Coronary artery (tissue), 2 donors: ENCODE data around the gene LEFTY1.

ENCODE experiments used
- DNase-seq: peaks from one replicate; pipeline ENCODE4 v3.0.0-alpha.2; 2017; ENCODE audit warnings: low spot score
- H3K27ac ChIP-seq, 2 donors: fragments of 200-600 bp; sonication (generic); one replicate each; pipeline ENCODE4 v1.5.1; 2016 to 2019
- H3K4me3 ChIP-seq: fragments of 200-600 bp; sonication (generic); 2 replicates; pipeline ENCODE4 v1.5.1; 2016; ENCODE audit warnings: mild to moderate bottlenecking, moderate library complexity
- TF ChIP-seq, protein P1 (sequence below): fragments of 200-600 bp; sonication (generic); IDR thresholded peaks from one replicate; pipeline ENCODE4 v1.5.1; 2019; ENCODE audit warnings: antibody characterized with exemption

LEFTY1 gene

DNA sequence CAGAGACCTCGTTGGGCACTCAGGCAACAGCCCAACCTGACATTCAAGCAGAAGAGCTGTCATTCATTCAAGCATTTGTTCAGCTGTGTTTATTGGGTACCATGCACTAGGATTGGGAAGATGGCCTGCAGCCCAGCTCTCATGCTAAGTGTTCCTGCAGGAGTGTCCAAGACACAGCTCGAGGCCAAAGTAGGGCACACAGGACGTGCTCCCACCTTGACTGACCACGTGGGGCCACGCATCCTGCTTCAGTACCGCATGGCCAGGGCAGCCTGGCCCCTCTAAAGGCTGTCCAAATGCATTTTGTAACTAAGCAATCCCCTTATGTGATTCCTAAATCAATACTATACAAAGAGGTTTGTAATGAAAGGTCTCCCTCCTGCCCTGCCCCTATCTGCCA lies 25.4 kb upstream of the LEFTY1 start:
- no peak for DNase-seq
- no peak overlapping the region for H3K27ac ChIP-seq
- TF ChIP-seq, protein P1, sequence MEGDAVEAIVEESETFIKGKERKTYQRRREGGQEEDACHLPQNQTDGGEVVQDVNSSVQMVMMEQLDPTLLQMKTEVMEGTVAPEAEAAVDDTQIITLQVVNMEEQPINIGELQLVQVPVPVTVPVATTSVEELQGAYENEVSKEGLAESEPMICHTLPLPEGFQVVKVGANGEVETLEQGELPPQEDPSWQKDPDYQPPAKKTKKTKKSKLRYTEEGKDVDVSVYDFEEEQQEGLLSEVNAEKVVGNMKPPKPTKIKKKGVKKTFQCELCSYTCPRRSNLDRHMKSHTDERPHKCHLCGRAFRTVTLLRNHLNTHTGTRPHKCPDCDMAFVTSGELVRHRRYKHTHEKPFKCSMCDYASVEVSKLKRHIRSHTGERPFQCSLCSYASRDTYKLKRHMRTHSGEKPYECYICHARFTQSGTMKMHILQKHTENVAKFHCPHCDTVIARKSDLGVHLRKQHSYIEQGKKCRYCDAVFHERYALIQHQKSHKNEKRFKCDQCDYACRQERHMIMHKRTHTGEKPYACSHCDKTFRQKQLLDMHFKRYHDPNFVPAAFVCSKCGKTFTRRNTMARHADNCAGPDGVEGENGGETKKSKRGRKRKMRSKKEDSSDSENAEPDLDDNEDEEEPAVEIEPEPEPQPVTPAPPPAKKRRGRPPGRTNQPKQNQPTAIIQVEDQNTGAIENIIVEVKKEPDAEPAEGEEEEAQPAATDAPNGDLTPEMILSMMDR: no peak
- H3K4me3 ChIP-seq: no peak overlapping the region

DNA sequence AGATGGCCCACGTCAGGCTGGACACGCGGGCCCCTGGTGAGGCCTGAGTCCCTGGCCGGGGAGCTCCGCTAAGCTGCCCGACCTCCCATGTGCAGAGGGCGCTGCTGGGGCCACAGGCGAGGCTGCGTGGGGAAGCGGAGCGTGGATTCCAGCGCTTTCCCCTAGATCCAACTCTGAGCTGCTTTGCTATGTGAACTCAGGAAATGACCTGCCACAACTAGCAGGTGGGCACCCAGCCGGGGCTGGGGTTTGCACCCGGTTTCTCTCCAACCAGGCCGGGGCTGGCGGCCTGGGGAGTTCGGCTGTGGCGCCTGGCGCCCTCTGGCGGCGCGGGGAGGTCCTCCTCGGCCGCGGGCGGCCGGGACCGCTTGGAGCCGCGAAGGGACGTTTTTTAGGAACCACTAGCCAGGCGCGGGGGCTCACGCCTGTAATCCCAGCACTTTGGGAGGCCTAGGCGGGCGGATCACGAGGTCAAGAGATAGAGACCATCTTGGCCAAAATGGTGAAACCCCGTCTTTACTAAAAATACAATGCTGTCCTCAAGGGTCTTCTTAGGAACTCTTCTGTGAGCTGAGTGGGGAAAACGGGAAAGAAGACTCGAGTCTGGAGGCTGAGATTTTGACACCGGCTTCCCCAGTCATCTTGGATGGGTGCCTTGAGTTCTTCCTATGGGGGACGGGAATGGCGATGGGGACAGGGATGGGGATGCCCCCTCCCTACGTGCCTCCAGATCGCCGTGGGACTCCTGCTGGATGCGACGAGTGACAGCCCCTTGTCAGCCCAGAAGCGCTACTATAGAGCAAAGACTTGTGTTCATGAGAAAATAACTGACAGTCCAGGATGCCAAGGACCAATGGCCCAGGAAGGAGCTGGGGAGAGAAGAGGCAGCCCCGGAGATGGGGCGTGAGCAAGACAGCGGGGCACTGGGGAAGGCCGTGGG lies 22.5 kb upstream of the LEFTY1 start:
- H3K4me3 ChIP-seq: peak overlapping the region; percentile 51
- no peak overlapping the region for H3K27ac ChIP-seq
- TF ChIP-seq, protein P1: peak; percentile 87
- no peak for DNase-seq

DNA sequence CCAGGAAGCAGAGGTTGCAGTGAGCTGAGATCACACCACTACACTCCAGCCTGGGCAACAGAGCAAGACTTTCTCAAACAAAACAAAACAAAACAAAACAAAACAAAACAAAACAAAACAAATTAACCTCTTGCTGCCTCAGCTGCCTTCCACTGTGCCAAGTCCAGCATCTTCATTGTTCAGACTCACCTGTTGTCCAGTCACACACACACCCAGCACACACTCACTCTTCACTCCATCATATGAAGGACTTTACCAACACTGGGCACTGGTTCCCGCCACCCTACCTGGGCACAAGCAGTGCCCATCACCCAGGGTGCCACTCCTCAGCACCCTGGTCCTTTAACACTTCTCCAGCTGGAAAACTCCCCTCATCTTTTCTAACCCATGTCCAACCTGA lies 20.5 kb upstream of the LEFTY1 start:
- TF ChIP-seq, protein P1: no peak
- DNase-seq: no peak

DNA sequence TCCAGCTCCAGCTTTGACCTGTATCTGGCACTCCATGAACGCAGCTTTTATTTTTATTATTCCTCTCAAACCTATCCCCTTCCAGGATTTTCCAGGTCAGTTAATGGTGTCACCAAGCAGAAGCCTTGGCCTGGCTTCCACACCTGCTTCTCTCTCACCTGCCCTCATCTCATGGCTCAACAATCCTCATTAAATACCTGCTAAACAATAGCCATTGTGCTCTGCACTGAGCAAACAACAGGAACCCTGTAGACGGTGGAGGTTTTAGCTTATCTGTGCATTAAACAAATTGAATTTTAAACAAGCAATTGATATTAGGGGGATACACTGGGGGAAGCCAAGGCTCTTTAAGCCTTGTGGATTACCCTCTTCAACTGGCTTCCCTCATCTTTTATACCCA lies 19.8 kb upstream of the LEFTY1 start:
- no peak for DNase-seq
- no peak overlapping the region for H3K4me3 ChIP-seq
- TF ChIP-seq, protein P1: no peak
- no peak overlapping the region for H3K27ac ChIP-seq

More for the DNA sequence above, 20.5 kb upstream of the LEFTY1 start:
- no peak overlapping the region for H3K4me3 ChIP-seq
- no peak overlapping the region for H3K27ac ChIP-seq

DNA sequence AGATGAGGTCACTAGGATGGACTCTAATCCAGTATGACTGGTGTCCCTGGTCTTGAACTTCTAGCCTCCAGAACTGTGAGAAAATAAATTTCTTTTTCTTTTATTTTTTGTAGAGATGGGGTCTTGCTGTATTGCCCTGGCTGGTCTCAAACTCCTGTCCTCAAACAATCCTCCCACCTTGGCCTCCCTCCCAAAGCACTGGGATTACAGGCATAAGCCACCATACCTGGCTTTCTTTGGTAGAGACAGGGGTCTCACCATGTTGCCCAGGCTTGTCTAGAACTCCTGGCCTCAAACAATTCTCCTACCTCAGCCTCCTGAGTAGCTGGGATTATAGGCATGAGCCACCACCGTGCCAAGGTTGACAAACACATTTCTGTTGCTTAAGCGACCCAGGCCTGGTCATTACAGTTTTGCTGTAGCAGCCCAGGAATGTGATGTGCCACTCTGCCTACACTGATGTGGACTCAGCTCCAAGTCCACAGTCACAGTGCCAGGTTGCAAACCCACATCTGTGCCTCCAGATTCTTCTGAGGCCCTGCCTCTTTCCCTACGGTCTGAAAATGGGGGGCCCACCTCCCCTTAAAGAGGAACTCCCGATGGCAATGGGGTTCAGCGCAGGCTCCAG lies 19.2 kb upstream of the LEFTY1 start:
- no peak overlapping the region for H3K4me3 ChIP-seq
- DNase-seq: no peak
- no peak overlapping the region for H3K27ac ChIP-seq
- TF ChIP-seq, protein P1: no peak

DNA sequence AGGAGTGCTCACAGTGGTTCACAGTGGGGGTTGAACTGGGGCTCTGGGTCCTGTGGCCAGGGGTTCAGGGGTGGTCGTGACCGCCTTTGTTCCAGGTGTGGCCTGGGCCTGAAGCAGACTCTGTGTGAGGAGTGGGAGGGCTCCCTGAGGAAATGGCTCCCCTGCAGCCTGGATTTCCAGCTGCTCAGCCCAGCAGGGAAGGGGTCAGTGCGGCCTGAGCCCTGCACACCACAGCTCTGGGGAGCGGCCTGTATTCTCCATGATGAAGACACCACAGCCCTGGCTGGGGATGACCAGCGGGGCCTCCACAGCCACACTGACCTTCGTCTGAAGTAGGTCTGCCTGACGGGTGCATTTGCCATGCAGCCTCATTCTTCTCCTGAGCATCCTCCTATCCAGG lies 18.4 kb upstream of the LEFTY1 start:
- DNase-seq: no peak
- H3K4me3 ChIP-seq: no peak overlapping the region
- TF ChIP-seq, protein P1: no peak
- no peak overlapping the region for H3K27ac ChIP-seq
